Coronary artery (tissue), 2 donors: ENCODE measurements around the gene DNAJC18.

Experiments
- DNase-seq: peaks from one replicate; pipeline ENCODE4 v3.0.0-alpha.2; 2017; ENCODE audit warnings: low spot score
- H3K27ac ChIP-seq, 2 donors: fragments of 200-600 bp; sonication (generic); one replicate each; pipeline ENCODE4 v1.5.1; 2016 to 2019
- H3K4me3 ChIP-seq: fragments of 200-600 bp; sonication (generic); 2 replicates; pipeline ENCODE4 v1.5.1; 2016; ENCODE audit warnings: mild to moderate bottlenecking, moderate library complexity
- TF ChIP-seq, protein P1 (sequence below): fragments of 200-600 bp; sonication (generic); IDR thresholded peaks from one replicate; pipeline ENCODE4 v1.5.1; 2019; ENCODE audit warnings: antibody characterized with exemption

Gene DNAJC18

GRCh38 chr5:139435676-139436075, 3.6 kb downstream of the DNAJC18 start:
- TF ChIP-seq, protein P1, sequence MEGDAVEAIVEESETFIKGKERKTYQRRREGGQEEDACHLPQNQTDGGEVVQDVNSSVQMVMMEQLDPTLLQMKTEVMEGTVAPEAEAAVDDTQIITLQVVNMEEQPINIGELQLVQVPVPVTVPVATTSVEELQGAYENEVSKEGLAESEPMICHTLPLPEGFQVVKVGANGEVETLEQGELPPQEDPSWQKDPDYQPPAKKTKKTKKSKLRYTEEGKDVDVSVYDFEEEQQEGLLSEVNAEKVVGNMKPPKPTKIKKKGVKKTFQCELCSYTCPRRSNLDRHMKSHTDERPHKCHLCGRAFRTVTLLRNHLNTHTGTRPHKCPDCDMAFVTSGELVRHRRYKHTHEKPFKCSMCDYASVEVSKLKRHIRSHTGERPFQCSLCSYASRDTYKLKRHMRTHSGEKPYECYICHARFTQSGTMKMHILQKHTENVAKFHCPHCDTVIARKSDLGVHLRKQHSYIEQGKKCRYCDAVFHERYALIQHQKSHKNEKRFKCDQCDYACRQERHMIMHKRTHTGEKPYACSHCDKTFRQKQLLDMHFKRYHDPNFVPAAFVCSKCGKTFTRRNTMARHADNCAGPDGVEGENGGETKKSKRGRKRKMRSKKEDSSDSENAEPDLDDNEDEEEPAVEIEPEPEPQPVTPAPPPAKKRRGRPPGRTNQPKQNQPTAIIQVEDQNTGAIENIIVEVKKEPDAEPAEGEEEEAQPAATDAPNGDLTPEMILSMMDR = no peak
- Histone ChIP-seq H3K4me3 (no peak overlapping the region), H3K27ac (no peak overlapping the region)
- DNase-seq = no peak

- H3K27ac ChIP-seq = no peak overlapping the region
- TF ChIP-seq, protein P1 = no peak
- DNase-seq = no peak
- no peak overlapping the region for H3K4me3 ChIP-seq
These were observed 7.6 kb downstream of the DNAJC18 start for GRCh38 chr5:139431706-139432105.

- TF ChIP-seq, protein P1 = no peak
- no peak overlapping the region for H3K4me3 ChIP-seq
- no peak overlapping the region for H3K27ac ChIP-seq
- DNase-seq = no peak
These were observed 9.3 kb downstream of the DNAJC18 start for GRCh38 chr5:139430015-139430414.

DNA sequence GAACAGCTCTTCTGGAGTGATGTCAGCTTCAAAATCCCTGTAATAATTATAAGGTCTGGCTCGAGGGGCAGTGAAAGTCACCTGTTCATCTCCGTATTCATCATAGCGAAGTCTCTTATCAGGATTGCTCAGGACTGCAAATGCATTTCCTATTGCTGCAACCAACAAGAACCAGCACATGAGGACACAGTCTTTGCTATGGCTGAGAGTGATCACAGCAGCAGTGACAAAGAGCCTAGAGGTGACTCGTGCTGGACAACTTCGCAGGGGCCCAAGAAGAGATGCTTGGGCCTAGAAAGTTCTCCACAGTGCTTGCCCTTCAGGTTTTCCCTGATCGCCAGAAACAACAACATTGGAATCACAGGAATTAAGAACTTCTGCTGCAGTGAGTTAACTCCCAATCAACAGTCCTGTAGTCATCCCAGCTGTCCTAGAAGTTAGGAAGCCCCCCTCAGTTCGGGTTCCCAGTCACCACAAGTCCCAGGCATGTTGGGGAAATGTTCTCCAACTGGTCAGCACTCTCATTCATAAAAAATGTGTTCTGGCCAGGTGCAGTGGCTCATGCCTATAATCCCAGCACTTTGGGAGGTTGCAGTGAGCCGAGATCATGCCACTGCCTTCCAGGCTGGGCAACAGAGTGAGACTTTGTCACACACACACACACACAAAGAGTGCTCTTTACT, 13.0 kb downstream of the DNAJC18 start:
- peak overlapping the region in 1 of 2 donors; percentile 56 for H3K27ac ChIP-seq
- no peak for DNase-seq
- H3K4me3 ChIP-seq = no peak overlapping the region
- TF ChIP-seq, protein P1 = no peak

DNA sequence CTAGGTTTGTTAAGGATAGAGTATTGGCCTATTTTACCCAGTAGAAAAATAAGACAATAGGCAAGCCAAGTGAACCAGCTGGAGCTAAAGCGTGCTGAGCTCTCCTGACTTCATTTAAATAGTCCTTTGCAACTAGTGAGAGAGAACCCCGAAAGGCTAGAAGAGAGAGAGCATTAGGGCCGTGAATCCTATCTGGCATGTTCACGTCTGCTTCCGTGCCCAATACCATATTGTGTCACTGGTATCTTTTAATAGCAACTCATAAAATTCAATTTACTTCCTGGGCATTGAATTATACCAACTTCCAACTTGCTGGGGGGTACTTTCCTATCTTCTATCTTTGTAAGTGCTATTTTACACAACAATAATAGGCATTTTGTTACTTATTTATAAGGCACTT, 13.8 kb downstream of the DNAJC18 start:
- TF ChIP-seq, protein P1 = no peak
- DNase-seq = no peak
- Histone ChIP-seq H3K4me3 (no peak overlapping the region), H3K27ac (no peak overlapping the region)

GRCh38 chr5:139422307-139422893, 16.9 kb downstream of the DNAJC18 start:
- DNase-seq = no peak
- H3K27ac ChIP-seq = no peak overlapping the region
- H3K4me3 ChIP-seq = no peak overlapping the region
- TF ChIP-seq, protein P1 = peak; percentile 53
